OCI-LY1 (cell line): ENCODE results near the gene FOXJ1.

Experiments used
- CTCF ChIP-seq: fragments of 200-600 bp; sonication (generic), shearing (Covaris generic); IDR thresholded peaks from 2 replicates; pipeline ENCODE4 v1.5.1; 2017; ENCODE audit warnings: mild to moderate bottlenecking, antibody characterized with exemption, low read length, moderate library complexity, mixed read lengths
- EZH2 ChIP-seq: fragments of 200-600 bp; sonication (generic), shearing (Covaris generic); IDR thresholded peaks from 2 replicates; pipeline ENCODE4 v1.8.0; 2017; ENCODE audit warnings: borderline replicate concordance, mixed run types, mild to moderate bottlenecking, antibody characterized with exemption, low read length, moderate library complexity, mixed read lengths

GRCh38 chr17:76142585-76143041 is 1.6 kb upstream of the FOXJ1 start:
- TF ChIP-seq EZH2 (no peak), CTCF (no peak)
